Measurements from ENCODE around the gene ZFYVE28. TPM values are rescaled to one million over a fixed set of nuclear protein-coding genes. Genes with fewer than 3 reads are reported as not detected.

Gene ZFYVE28
- total and polyA plus RNA-seq, 2 donors from 2014 or later = 8.0 to 18.9 TPM

DNA sequence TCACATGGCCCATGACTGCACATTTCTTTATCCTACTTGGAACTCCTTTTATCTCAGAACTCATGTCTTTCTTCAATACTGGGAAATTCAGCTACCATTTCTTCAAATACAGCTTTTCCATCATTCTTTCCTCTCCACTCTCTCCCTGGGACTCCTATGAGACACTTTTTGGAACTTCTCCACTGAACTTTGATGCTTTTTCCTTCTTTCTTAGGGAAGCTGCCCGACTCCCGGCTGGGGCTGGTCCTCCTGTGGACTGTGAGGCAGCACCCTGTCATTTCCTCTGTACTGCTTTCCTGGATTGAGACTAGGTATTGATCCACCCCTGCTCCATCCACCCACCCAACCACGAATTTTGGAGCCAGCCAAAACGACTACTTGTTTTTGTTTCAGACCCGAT, 40.0 kb downstream of the ZFYVE28 start:
- H3K27me3 ChIP-seq (ENCODE audit: control insufficient read depth, insufficient read depth, low read length) = no peaks in the 10 kb centered on the region
- H3K9ac ChIP-seq (ENCODE audit: low read length in 3 of 3) = no peak overlapping the region
- no peaks in the 10 kb centered on the region for H3K36me3 ChIP-seq (ENCODE audit: control insufficient read depth in 2 of 3, insufficient read depth in 3 of 3, low read length in 3 of 3)
- intact Hi-C loops (cut with DNase I) = no loop called here
- H3K9me3 ChIP-seq (ENCODE audit: control insufficient read depth in 2 of 3, insufficient read depth in 1 of 3, low read length in 3 of 3) = no peaks in the 10 kb centered on the region
- TF ChIP-seq, protein P1, sequence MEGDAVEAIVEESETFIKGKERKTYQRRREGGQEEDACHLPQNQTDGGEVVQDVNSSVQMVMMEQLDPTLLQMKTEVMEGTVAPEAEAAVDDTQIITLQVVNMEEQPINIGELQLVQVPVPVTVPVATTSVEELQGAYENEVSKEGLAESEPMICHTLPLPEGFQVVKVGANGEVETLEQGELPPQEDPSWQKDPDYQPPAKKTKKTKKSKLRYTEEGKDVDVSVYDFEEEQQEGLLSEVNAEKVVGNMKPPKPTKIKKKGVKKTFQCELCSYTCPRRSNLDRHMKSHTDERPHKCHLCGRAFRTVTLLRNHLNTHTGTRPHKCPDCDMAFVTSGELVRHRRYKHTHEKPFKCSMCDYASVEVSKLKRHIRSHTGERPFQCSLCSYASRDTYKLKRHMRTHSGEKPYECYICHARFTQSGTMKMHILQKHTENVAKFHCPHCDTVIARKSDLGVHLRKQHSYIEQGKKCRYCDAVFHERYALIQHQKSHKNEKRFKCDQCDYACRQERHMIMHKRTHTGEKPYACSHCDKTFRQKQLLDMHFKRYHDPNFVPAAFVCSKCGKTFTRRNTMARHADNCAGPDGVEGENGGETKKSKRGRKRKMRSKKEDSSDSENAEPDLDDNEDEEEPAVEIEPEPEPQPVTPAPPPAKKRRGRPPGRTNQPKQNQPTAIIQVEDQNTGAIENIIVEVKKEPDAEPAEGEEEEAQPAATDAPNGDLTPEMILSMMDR (IDR thresholded peaks at IDR 0.05; ENCODE audit: borderline replicate concordance, extremely low read depth, insufficient read depth) = no peak
- DNase-seq (no peak), FAIRE-seq (no peak)
- H3K4me3 ChIP-seq (ENCODE audit: low read length in 3 of 3) = no peak overlapping the region
- H3K4me1 ChIP-seq (ENCODE audit: control insufficient read depth in 2 of 3, insufficient read depth in 2 of 3, low read depth in 1 of 3, low read length in 3 of 3) = no peaks in the 10 kb centered on the region
- H3K27ac ChIP-seq (ENCODE audit: low read depth in 2 of 2, low read length in 2 of 2) = no peak overlapping the region

- DNase-seq = no peak
- intact Hi-C loops (cut with DNase I) = no loop called here
- no peaks in the 10 kb centered on the region for H3K27me3 ChIP-seq (ENCODE audit: control insufficient read depth, insufficient read depth, low read length)
- TF ChIP-seq, protein P1 (IDR thresholded peaks at IDR 0.05; ENCODE audit: borderline replicate concordance, extremely low read depth, insufficient read depth) = no peak
- no peak for FAIRE-seq
- H3K4me1 ChIP-seq (ENCODE audit: control insufficient read depth in 2 of 3, insufficient read depth in 2 of 3, low read depth in 1 of 3, low read length in 3 of 3) = no peaks in the 10 kb centered on the region
- no peaks in the 10 kb centered on the region for H3K9me3 ChIP-seq (ENCODE audit: control insufficient read depth in 2 of 3, insufficient read depth in 1 of 3, low read length in 3 of 3)
- H3K4me3 ChIP-seq (ENCODE audit: low read length in 3 of 3) = no peak overlapping the region
- H3K36me3 ChIP-seq (ENCODE audit: control insufficient read depth in 2 of 3, insufficient read depth in 3 of 3, low read length in 3 of 3) = no peaks in the 10 kb centered on the region
- H3K9ac ChIP-seq (ENCODE audit: low read length in 3 of 3) = no peak overlapping the region
- no peak overlapping the region for H3K27ac ChIP-seq (ENCODE audit: low read depth in 2 of 2, low read length in 2 of 2)
These were observed 41.2 kb downstream of the ZFYVE28 start for GRCh38 chr4:2377241-2377640.

DNA sequence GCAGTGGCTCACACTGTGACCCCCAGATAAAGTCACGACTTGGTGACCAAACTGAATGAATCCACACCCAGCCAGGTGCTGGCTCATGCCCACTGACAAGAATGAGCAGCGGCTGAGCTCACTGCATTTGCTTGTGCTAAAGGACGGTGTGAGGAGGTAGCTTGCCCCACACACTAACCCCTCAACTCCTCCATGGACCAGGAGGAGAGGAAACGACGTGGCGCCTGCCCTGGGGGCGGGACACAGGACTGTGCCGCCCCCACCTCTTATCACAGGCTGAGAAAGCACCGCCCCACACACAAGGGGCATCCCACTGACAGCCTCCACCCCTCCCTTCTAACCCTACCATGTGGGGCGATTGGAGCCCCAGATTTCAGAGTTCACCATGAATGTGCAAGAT, 43.0 kb downstream of the ZFYVE28 start:
- FAIRE-seq (no peak), DNase-seq (no peak)
- H3K27me3 ChIP-seq (ENCODE audit: control insufficient read depth, insufficient read depth, low read length) = no peaks in the 10 kb centered on the region
- H3K9ac ChIP-seq (ENCODE audit: low read length in 3 of 3) = no peak overlapping the region
- H3K9me3 ChIP-seq (ENCODE audit: control insufficient read depth in 2 of 3, insufficient read depth in 1 of 3, low read length in 3 of 3) = no peaks in the 10 kb centered on the region
- no peak overlapping the region for H3K4me3 ChIP-seq (ENCODE audit: low read length in 3 of 3)
- H3K4me1 ChIP-seq (ENCODE audit: control insufficient read depth in 2 of 3, insufficient read depth in 2 of 3, low read depth in 1 of 3, low read length in 3 of 3) = no peaks in the 10 kb centered on the region
- intact Hi-C loops (cut with DNase I) = no loop called here
- H3K36me3 ChIP-seq (ENCODE audit: control insufficient read depth in 2 of 3, insufficient read depth in 3 of 3, low read length in 3 of 3) = no peaks in the 10 kb centered on the region
- no peak overlapping the region for H3K27ac ChIP-seq (ENCODE audit: low read depth in 2 of 2, low read length in 2 of 2)
- TF ChIP-seq, protein P1 (IDR thresholded peaks at IDR 0.05; ENCODE audit: borderline replicate concordance, extremely low read depth, insufficient read depth) = no peak

DNA sequence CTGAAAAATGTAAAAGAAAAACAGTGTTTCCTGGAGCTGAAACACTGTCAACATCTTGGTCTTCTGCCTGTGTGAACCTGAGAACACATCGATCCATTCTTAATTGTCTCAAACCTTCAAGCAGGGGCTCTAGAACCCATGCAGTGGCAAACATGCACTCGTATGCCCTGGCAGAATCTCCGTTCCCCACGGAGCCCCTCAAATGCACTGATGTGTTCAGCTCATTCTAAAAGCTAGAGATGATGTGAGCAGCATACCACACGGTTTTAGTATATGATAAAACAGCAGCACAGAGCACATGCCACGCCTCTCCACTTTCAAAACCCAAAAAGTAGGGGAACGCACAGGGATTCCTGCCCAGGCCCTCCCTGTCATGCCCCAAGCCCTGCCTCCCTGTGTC, 44.9 kb downstream of the ZFYVE28 start:
- DNase-seq (no peak), FAIRE-seq (no peak)
- intact Hi-C loops (cut with DNase I) = no loop called here
- no peak overlapping the region for H3K9ac ChIP-seq (ENCODE audit: low read length in 3 of 3)
- H3K27me3 ChIP-seq (ENCODE audit: control insufficient read depth, insufficient read depth, low read length) = no peaks in the 10 kb centered on the region
- TF ChIP-seq, protein P1 (IDR thresholded peaks at IDR 0.05; ENCODE audit: borderline replicate concordance, extremely low read depth, insufficient read depth) = no peak
- no peaks in the 10 kb centered on the region for H3K4me1 ChIP-seq (ENCODE audit: control insufficient read depth in 2 of 3, insufficient read depth in 2 of 3, low read depth in 1 of 3, low read length in 3 of 3)
- H3K27ac ChIP-seq (ENCODE audit: low read depth in 2 of 2, low read length in 2 of 2) = no peak overlapping the region
- no peak overlapping the region for H3K4me3 ChIP-seq (ENCODE audit: low read length in 3 of 3)
- H3K36me3 ChIP-seq (ENCODE audit: control insufficient read depth in 2 of 3, insufficient read depth in 3 of 3, low read length in 3 of 3) = no peaks in the 10 kb centered on the region
- H3K9me3 ChIP-seq (ENCODE audit: control insufficient read depth in 2 of 3, insufficient read depth in 1 of 3, low read length in 3 of 3) = no peaks in the 10 kb centered on the region
